HG03095 (cell line): ENCODE results near the gene DOCK9.
"Not testable (repeated sequence)": the region's sequence is repeated elsewhere in the genome, so short reads cannot be mapped to it uniquely, and the experiment has no call there.

Source experiments
- ATAC-seq: cut with Tn5 transposase; IDR thresholded peaks from one replicate; pipeline ENCODE4 v1.9.1; 2021; ENCODE audit warnings: moderate library complexity; ENCODE audit not compliant: unreplicated experiment

The DOCK9 gene

GRCh38 chr13:98829541-98829940, 148.3 kb downstream of the DOCK9 start:
- no peak for ATAC-seq

GRCh38 chr13:98828614-98829013, 149.2 kb downstream of the DOCK9 start:
- no peak for ATAC-seq

GRCh38 chr13:98827449-98827848, 150.4 kb downstream of the DOCK9 start:
- ATAC-seq: no peak

GRCh38 chr13:98826146-98826545, 151.7 kb downstream of the DOCK9 start:
- ATAC-seq: no peak

- ATAC-seq: no peak
Observed at GRCh38 chr13:98825659-98826058, 152.2 kb downstream of the DOCK9 start.

- ATAC-seq: no peak
Observed at GRCh38 chr13:98824376-98825160, 153.3 kb downstream of the DOCK9 start.

GRCh38 chr13:98823442-98823841, 154.4 kb downstream of the DOCK9 start:
- no peak for ATAC-seq

- ATAC-seq: no peak
Observed at GRCh38 chr13:98822225-98822606, 155.6 kb downstream of the DOCK9 start.

GRCh38 chr13:98821372-98822224, 156.3 kb downstream of the DOCK9 start:
- no peak for ATAC-seq

- no peak for ATAC-seq
Observed at GRCh38 chr13:98820744-98821371, 157.0 kb downstream of the DOCK9 start.

- no peak for ATAC-seq
Observed at GRCh38 chr13:98820300-98820699, 157.6 kb downstream of the DOCK9 start.

GRCh38 chr13:98819382-98820010, 158.4 kb downstream of the DOCK9 start:
- no peak for ATAC-seq

GRCh38 chr13:98816406-98816805, 161.5 kb downstream of the DOCK9 start:
- ATAC-seq: no peak

- ATAC-seq: no peak
Observed at GRCh38 chr13:98813993-98814392, 163.9 kb downstream of the DOCK9 start.

GRCh38 chr13:98812186-98812790, 165.6 kb downstream of the DOCK9 start:
- ATAC-seq: not testable (repeated sequence)

- ATAC-seq: no peak
Observed at GRCh38 chr13:98810746-98811145, 167.1 kb downstream of the DOCK9 start.

GRCh38 chr13:98809345-98809777, 168.5 kb downstream of the DOCK9 start:
- ATAC-seq: no peak

- ATAC-seq: no peak
Observed at GRCh38 chr13:98807774-98808173, 170.1 kb downstream of the DOCK9 start.

GRCh38 chr13:98804336-98804855, 173.5 kb downstream of the DOCK9 start:
- no peak for ATAC-seq

- no peak for ATAC-seq
Observed at GRCh38 chr13:98803921-98804320, 173.9 kb downstream of the DOCK9 start.
